ENCODE results near the gene SARS2.
"Not testable (repeated sequence)": the region's sequence is repeated elsewhere in the genome, so short reads cannot be mapped to it uniquely, and the experiment has no call there.

SARS2 gene

GRCh38 chr19:38890686-38891085 is 39.9 kb downstream of the SARS2 start:
- H3K27ac ChIP-seq (ENCODE audit: low read length): no peak overlapping the region
- no peaks in the 10 kb centered on the region for H3K9me3 ChIP-seq (ENCODE audit: control insufficient read depth in 2 of 2, low read length in 2 of 2)
- H3K4me1 ChIP-seq (ENCODE audit: control insufficient read depth, insufficient read depth, low read length): peaks cover 6% of the 10 kb centered on the region
- no peaks in the 10 kb centered on the region for H3K27me3 ChIP-seq (ENCODE audit: control insufficient read depth in 1 of 2, insufficient read depth in 2 of 2, low read length in 2 of 2)
- no peak overlapping the region for H3K9ac ChIP-seq (ENCODE audit: low read length in 2 of 2)
- no peak overlapping the region for H3K4me3 ChIP-seq (ENCODE audit: low read length in 2 of 2)
- peaks cover 27 to 33% of the 10 kb centered on the region in 2 donors for H3K36me3 ChIP-seq (ENCODE audit: control insufficient read depth in 2 of 2, insufficient read depth in 2 of 2, low read length in 2 of 2)

GRCh38 chr19:38889803-38890202 is 40.8 kb downstream of the SARS2 start:
- Histone ChIP-seq H3K36me3 (ENCODE audit: control insufficient read depth in 2 of 2, insufficient read depth in 2 of 2, low read length in 2 of 2) (peaks cover 27 to 33% of the 10 kb centered on the region in 2 donors), H3K4me1 (ENCODE audit: control insufficient read depth, insufficient read depth, low read length) (peaks cover 6% of the 10 kb centered on the region), H3K4me3 (ENCODE audit: low read length in 2 of 2) (no peak overlapping the region), H3K9me3 (ENCODE audit: control insufficient read depth in 2 of 2, low read length in 2 of 2) (no peaks in the 10 kb centered on the region), H3K27ac (ENCODE audit: low read length) (no peak overlapping the region), H3K9ac (ENCODE audit: low read length in 2 of 2) (no peak overlapping the region), H3K27me3 (ENCODE audit: control insufficient read depth in 1 of 2, insufficient read depth in 2 of 2, low read length in 2 of 2) (no peaks in the 10 kb centered on the region)

DNA sequence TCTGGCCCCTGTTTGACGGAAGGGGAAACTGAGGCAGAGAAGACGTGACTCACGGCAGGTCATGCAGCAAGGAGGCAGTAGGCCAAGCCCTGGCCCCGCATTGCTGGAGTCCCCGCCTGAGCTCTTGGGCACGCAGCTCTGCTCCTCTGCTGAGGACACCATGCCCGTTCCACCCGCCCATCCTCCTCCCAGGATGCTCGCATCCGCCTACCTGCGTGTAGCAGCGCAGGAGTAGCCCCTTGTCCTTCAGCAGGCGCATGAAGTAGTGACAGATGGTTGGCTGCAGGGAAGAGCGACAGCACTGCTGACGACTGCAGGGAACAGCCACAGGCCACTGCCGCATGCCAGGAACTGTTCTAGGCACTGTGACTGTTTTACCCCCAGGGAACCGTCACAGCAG is 41.7 kb downstream of the SARS2 start:
- Histone ChIP-seq H3K4me1 (ENCODE audit: control insufficient read depth, insufficient read depth, low read length) (peaks cover 6% of the 10 kb centered on the region), H3K4me3 (ENCODE audit: low read length in 2 of 2) (no peak overlapping the region), H3K9ac (ENCODE audit: low read length in 2 of 2) (no peak overlapping the region), H3K27me3 (ENCODE audit: control insufficient read depth in 1 of 2, insufficient read depth in 2 of 2, low read length in 2 of 2) (no peaks in the 10 kb centered on the region), H3K27ac (ENCODE audit: low read length) (no peak overlapping the region), H3K9me3 (ENCODE audit: control insufficient read depth in 2 of 2, low read length in 2 of 2) (no peaks in the 10 kb centered on the region), H3K36me3 (ENCODE audit: control insufficient read depth in 2 of 2, insufficient read depth in 2 of 2, low read length in 2 of 2) (peaks cover 27 to 33% of the 10 kb centered on the region in 2 donors)

- H3K9me3 ChIP-seq (ENCODE audit: control insufficient read depth in 2 of 2, low read length in 2 of 2); H3K4me3 ChIP-seq (ENCODE audit: low read length in 2 of 2); H3K4me1 ChIP-seq (ENCODE audit: control insufficient read depth, insufficient read depth, low read length); H3K27me3 ChIP-seq (ENCODE audit: control insufficient read depth in 1 of 2, insufficient read depth in 2 of 2, low read length in 2 of 2); H3K27ac ChIP-seq (ENCODE audit: low read length); H3K9ac ChIP-seq (ENCODE audit: low read length in 2 of 2): not testable (repeated sequence)
- peaks cover 25 to 26% of the 10 kb centered on the region in 2 donors for H3K36me3 ChIP-seq (ENCODE audit: control insufficient read depth in 2 of 2, insufficient read depth in 2 of 2, low read length in 2 of 2)
Observed at GRCh38 chr19:38884691-38885090, 45.9 kb downstream of the SARS2 start.

DNA sequence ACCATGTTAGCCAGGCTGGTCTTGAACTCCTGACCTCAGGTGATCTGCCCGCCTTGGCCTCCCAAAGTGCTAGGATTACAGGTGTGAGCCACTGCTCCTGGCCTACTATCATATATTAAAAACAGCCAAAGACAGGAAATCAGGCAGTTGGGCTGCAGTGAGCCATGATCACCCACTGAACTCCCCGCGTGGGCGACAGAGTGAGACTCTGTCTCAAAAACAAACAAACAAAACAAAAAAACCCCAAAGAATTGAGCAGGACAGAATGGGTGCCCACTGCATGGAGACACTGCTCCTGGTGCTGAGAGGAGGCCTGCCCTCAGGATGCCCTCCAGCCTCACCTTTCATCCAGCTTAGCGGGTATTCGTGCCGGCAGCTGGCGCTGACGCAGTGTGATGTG is 47.3 kb downstream of the SARS2 start:
- Histone ChIP-seq H3K36me3 (ENCODE audit: control insufficient read depth in 2 of 2, insufficient read depth in 2 of 2, low read length in 2 of 2) (peaks cover 15 to 16% of the 10 kb centered on the region in 2 donors), H3K27me3 (ENCODE audit: control insufficient read depth in 1 of 2, insufficient read depth in 2 of 2, low read length in 2 of 2) (no peaks in the 10 kb centered on the region), H3K4me1 (ENCODE audit: control insufficient read depth, insufficient read depth, low read length) (peaks cover 6% of the 10 kb centered on the region), H3K9ac (ENCODE audit: low read length in 2 of 2) (no peak overlapping the region), H3K9me3 (ENCODE audit: control insufficient read depth in 2 of 2, low read length in 2 of 2) (no peaks in the 10 kb centered on the region), H3K4me3 (ENCODE audit: low read length in 2 of 2) (no peak overlapping the region), H3K27ac (ENCODE audit: low read length) (no peak overlapping the region)

DNA sequence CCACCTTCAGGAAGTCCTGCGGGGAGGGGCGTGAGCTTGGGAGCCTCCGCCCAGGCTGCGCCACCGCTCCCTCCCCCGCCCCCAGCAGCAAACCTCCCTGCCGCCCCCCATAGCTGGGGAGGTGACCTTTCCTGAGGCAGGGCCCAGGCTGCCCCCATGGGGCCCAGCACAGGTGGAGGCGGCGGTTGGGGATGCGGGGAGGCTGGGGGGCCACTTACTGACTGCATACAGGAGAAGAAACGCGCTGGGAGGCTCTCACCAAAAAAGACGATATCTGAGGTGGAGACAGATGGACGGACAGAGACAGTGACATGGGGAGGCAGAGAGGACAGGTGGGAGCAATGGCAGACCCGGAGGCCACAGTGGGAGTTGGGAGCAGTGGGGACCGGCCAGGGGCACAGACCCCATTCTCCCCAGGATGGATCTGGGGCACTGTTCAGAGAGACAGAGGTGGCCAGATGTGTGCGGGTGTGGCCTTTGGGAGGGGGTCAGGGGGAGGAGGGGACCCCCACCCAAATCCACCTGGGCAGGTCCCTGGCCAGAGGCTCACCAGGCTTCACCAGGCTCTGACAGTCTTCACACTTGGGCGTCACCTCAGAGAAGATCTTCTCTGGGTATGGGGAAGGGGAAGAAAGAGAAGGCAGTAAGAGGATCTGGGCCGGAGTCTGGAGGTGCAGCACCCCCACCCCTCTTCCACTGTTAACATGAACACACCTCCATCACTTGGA is 49.5 kb downstream of the SARS2 start:
- H3K9ac ChIP-seq (ENCODE audit: low read length in 2 of 2): no peak overlapping the region
- H3K36me3 ChIP-seq (ENCODE audit: control insufficient read depth in 2 of 2, insufficient read depth in 2 of 2, low read length in 2 of 2): peaks cover 10 to 15% of the 10 kb centered on the region in 2 donors
- H3K27me3 ChIP-seq (ENCODE audit: control insufficient read depth in 1 of 2, insufficient read depth in 2 of 2, low read length in 2 of 2): no peaks in the 10 kb centered on the region
- H3K9me3 ChIP-seq (ENCODE audit: control insufficient read depth in 2 of 2, low read length in 2 of 2): no peaks in the 10 kb centered on the region
- H3K27ac ChIP-seq (ENCODE audit: low read length): no peak overlapping the region
- H3K4me1 ChIP-seq (ENCODE audit: control insufficient read depth, insufficient read depth, low read length): peaks cover 4% of the 10 kb centered on the region
- no peak overlapping the region for H3K4me3 ChIP-seq (ENCODE audit: low read length in 2 of 2)

DNA sequence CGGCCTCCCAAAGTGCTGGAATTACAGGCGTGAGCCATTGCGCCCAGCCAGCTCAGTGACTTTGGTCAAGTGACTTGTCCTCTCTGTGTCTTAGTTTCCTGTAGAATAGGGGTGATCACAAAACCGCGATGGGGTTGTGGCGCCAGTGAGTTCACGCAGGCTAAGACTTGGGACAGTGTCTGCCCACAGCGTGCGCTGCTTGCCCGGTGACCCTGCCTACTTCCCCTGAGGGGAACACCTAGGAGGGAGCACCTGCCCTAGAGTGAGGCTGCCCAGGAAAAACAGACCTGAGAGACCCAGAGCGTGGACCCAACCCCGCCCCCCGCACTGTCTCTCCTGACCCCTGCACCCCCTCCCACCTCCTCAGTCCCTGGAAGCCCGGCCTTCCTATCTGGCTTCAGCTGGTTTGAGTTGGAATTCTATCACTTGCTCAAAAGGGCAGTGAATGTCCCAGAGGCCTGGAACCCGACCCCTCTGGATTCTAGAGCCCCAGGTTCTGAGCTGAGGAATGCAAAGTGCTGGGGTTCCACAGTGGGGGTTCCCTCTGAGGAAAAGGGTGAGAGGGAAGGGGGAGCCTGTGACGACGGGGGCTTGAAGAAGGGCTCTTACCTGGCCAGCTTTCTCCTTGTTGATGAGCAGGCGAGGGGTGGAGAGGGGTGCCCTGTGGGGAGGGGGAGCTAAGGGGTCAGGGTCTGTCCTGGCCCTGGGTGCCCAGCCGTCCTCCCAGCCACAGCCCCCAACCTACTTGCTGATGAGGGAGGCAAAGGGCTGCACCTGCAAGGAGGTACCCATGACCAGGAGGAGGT is 50.3 kb downstream of the SARS2 start:
- no peaks in the 10 kb centered on the region for H3K9me3 ChIP-seq (ENCODE audit: control insufficient read depth in 2 of 2, low read length in 2 of 2)
- H3K4me3 ChIP-seq (ENCODE audit: low read length in 2 of 2): no peak overlapping the region
- no peaks in the 10 kb centered on the region for H3K4me1 ChIP-seq (ENCODE audit: control insufficient read depth, insufficient read depth, low read length)
- no peaks in the 10 kb centered on the region for H3K27me3 ChIP-seq (ENCODE audit: control insufficient read depth in 1 of 2, insufficient read depth in 2 of 2, low read length in 2 of 2)
- H3K27ac ChIP-seq (ENCODE audit: low read length): no peak overlapping the region
- H3K36me3 ChIP-seq (ENCODE audit: control insufficient read depth in 2 of 2, insufficient read depth in 2 of 2, low read length in 2 of 2): peaks cover 10 to 15% of the 10 kb centered on the region in 2 donors
- H3K9ac ChIP-seq (ENCODE audit: low read length in 2 of 2): no peak overlapping the region

- H3K4me1 ChIP-seq (ENCODE audit: control insufficient read depth, insufficient read depth, low read length): no peaks in the 10 kb centered on the region
- no peak overlapping the region for H3K27ac ChIP-seq (ENCODE audit: low read length)
- H3K36me3 ChIP-seq (ENCODE audit: control insufficient read depth in 2 of 2, insufficient read depth in 2 of 2, low read length in 2 of 2): peaks cover 10 to 15% of the 10 kb centered on the region in 2 donors
- H3K9ac ChIP-seq (ENCODE audit: low read length in 2 of 2): no peak overlapping the region
- no peaks in the 10 kb centered on the region for H3K27me3 ChIP-seq (ENCODE audit: control insufficient read depth in 1 of 2, insufficient read depth in 2 of 2, low read length in 2 of 2)
- H3K4me3 ChIP-seq (ENCODE audit: low read length in 2 of 2): no peak overlapping the region
- no peaks in the 10 kb centered on the region for H3K9me3 ChIP-seq (ENCODE audit: control insufficient read depth in 2 of 2, low read length in 2 of 2)
Observed at GRCh38 chr19:38879400-38879751, 51.2 kb downstream of the SARS2 start.

- Histone ChIP-seq H3K27me3 (ENCODE audit: control insufficient read depth in 1 of 2, insufficient read depth in 2 of 2, low read length in 2 of 2) (no peaks in the 10 kb centered on the region), H3K27ac (ENCODE audit: low read length) (no peak overlapping the region), H3K9ac (ENCODE audit: low read length in 2 of 2) (peak overlapping the region in 1 of 2 donors; percentile 38), H3K4me1 (ENCODE audit: control insufficient read depth, insufficient read depth, low read length) (no peaks in the 10 kb centered on the region), H3K36me3 (ENCODE audit: control insufficient read depth in 2 of 2, insufficient read depth in 2 of 2, low read length in 2 of 2) (peaks cover 10 to 14% of the 10 kb centered on the region in 2 donors), H3K4me3 (ENCODE audit: low read length in 2 of 2) (no peak overlapping the region), H3K9me3 (ENCODE audit: control insufficient read depth in 2 of 2, low read length in 2 of 2) (no peaks in the 10 kb centered on the region)
Observed at GRCh38 chr19:38878575-38879399, 51.8 kb downstream of the SARS2 start.

- peaks cover 9 to 10% of the 10 kb centered on the region in 2 donors for H3K36me3 ChIP-seq (ENCODE audit: control insufficient read depth in 2 of 2, insufficient read depth in 2 of 2, low read length in 2 of 2)
- no peaks in the 10 kb centered on the region for H3K4me1 ChIP-seq (ENCODE audit: control insufficient read depth, insufficient read depth, low read length)
- H3K27me3 ChIP-seq (ENCODE audit: control insufficient read depth in 1 of 2, insufficient read depth in 2 of 2, low read length in 2 of 2): no peaks in the 10 kb centered on the region
- no peak within 1 kb of the TSS for H3K27ac ChIP-seq (ENCODE audit: low read length)
- no peak within 1 kb of the TSS for H3K4me3 ChIP-seq (ENCODE audit: low read length in 2 of 2)
- H3K9ac ChIP-seq (ENCODE audit: low read length in 2 of 2): peak within 1 kb of the TSS in 1 of 2 donors; percentile 38
- H3K9me3 ChIP-seq (ENCODE audit: control insufficient read depth in 2 of 2, low read length in 2 of 2): no peaks in the 10 kb centered on the region
Observed at GRCh38 chr19:38877781-38878574, 52.6 kb downstream of the SARS2 start, which contains the start of gene RINL. RINL (minus strand) TSS chr19:38878275; CDS start chr19:38876742, 1,533 bp downstream.
